A549 (cell line): Measurements from ENCODE around the gene ALS2. TPM values are rescaled to one million over a fixed set of nuclear protein-coding genes. Genes with fewer than 3 reads are reported as not detected.

ENCODE experiments used
- ATAC-seq, 2 experiments: fragments of 200-7000 bp in 1 of 2; fragments of >200 bp in 1 of 2; cut with Nextera tagmentation in 1 of 2; cut with Tn5 transposase in 1 of 2; 3 replicates each; pipeline versions ENCODE4 v1.8.0 to v1.9.1; 2018 to 2020; ENCODE audit warnings: mild to moderate bottlenecking in 1 of 2, moderate library complexity in 1 of 2
- CTCF ChIA-PET: fragments of 300-600 bp; sonication (Branson Sonifier 250); formaldehyde crosslinking; extraction: SDS; loops from one replicate; lab custom pipeline; 2021; ENCODE audit warnings: antibody characterized with exemption, inconsistent platforms; lab: Yijun Ruan, JAX
- POLR2A ChIA-PET: fragments of 350-600 bp; formaldehyde crosslinking; extraction: SDS; loops from one replicate; lab custom pipeline; 2021; ENCODE audit warnings: antibody characterized with exemption, inconsistent platforms; lab: Yijun Ruan, JAX
- DNase-seq, 2 experiments: peaks; one replicate each; pipeline versions ENCODE4 v3.0.0 to v3.0.0-alpha.2; 2011 to 2016; ENCODE audit warnings: low read depth in 1 of 2, low spot score in 1 of 2
- FAIRE-seq: peaks from 2 replicates; lab custom pipeline; 2011; peaks lifted over from hg19 to GRCh38; lab: Jason Lieb, UNC
- H3K27ac ChIP-seq, 2 experiments: fragments of >200 bp; sonication (Bioruptor Twin); formaldehyde crosslinking; 3 replicates each; pipeline ENCODE4 v1.5.1; 2016 to 2017
- H3K4me1 ChIP-seq: fragments of >200 bp; sonication (Bioruptor Twin); formaldehyde crosslinking; 3 replicates; pipeline ENCODE4 v1.6.1; 2016
- H3K4me2 ChIP-seq: fragments of >200 bp; sonication (Bioruptor Twin); formaldehyde crosslinking; 3 replicates; pipeline ENCODE4 v1.6.1; 2016
- H3K4me3 ChIP-seq: fragments of >200 bp; sonication (Bioruptor Twin); formaldehyde crosslinking; 3 replicates; pipeline ENCODE4 v1.5.1; 2016
- H3K9me3 ChIP-seq: fragments of >200 bp; sonication (Bioruptor Twin); formaldehyde crosslinking; 3 replicates; pipeline ENCODE4 v1.6.1; 2016
- ATOH8 ChIP-seq: fragments of 250-450 bp; sonication (Bioruptor Pico); IDR thresholded peaks from 2 replicates; pipeline ENCODE4 v1.5.0; 2020; ENCODE audit warnings: low read depth, mild to moderate bottlenecking, moderate library complexity
- BHLHE40 ChIP-seq: IDR thresholded peaks from 2 replicates; pipeline ENCODE4 v1.6.1; 2012; ENCODE audit warnings: low read depth, low read length, inconsistent platforms
- CBX2 ChIP-seq: fragments of 200-600 bp; sonication (generic); IDR thresholded peaks from 2 replicates; pipeline ENCODE4 v1.6.1; 2016; ENCODE audit warnings: low read depth, mild to moderate bottlenecking, borderline replicate concordance
- CHD2 ChIP-seq: fragments of 150-350 bp; IDR thresholded peaks from 2 replicates; pipeline ENCODE4 v1.6.1; 2014; ENCODE audit warnings: low read length; ENCODE audit not compliant: partially characterized antibody
- EP300 ChIP-seq, 2 experiments: fragments of >200 bp; sonication (Bioruptor Twin); formaldehyde crosslinking; IDR thresholded peaks; 2 replicates in 1 of 2; 3 replicates in 1 of 2; pipeline ENCODE4 v1.6.1; 2016 to 2017
- HEYL ChIP-seq: fragments of 250-450 bp; sonication (Bioruptor Pico); IDR thresholded peaks from 2 replicates; pipeline ENCODE4 v1.8.0; 2021; ENCODE audit warnings: mild to moderate bottlenecking, moderate library complexity
- HOXB5 ChIP-seq: fragments of 250-450 bp; sonication (Bioruptor Pico); IDR thresholded peaks from 2 replicates; pipeline ENCODE4 v1.5.0; 2020; ENCODE audit warnings: mild to moderate bottlenecking, moderate library complexity
- KDM1A ChIP-seq: fragments of 200-600 bp; sonication (generic); IDR thresholded peaks from 2 replicates; pipeline ENCODE4 v1.6.1; 2016; ENCODE audit warnings: low read depth, mild to moderate bottlenecking
- PBX3 ChIP-seq: IDR thresholded peaks from 2 replicates; pipeline ENCODE4 v1.6.1; 2012
- PHF8 ChIP-seq: fragments of 200-600 bp; sonication (generic); IDR thresholded peaks from 2 replicates; pipeline ENCODE4 v1.6.1; 2016; ENCODE audit warnings: low read depth, mild to moderate bottlenecking, antibody characterized with exemption, moderate library complexity, borderline replicate concordance
- POLR2A ChIP-seq: IDR thresholded peaks from 2 replicates; pipeline ENCODE4 v1.6.1; 2012; ENCODE audit warnings: mild to moderate bottlenecking, low read length
- RARB ChIP-seq: fragments of 250-450 bp; sonication (Bioruptor Pico); IDR thresholded peaks from 2 replicates; pipeline ENCODE4 v1.8.0; 2021; ENCODE audit warnings: mild to moderate bottlenecking, moderate library complexity
- RNF2 ChIP-seq: fragments of 200-600 bp; sonication (generic); IDR thresholded peaks from 2 replicates; pipeline ENCODE4 v1.6.1; 2016; ENCODE audit warnings: low read depth, mild to moderate bottlenecking, antibody characterized with exemption, moderate library complexity, borderline replicate concordance
- TP53 ChIP-seq: fragments of 250-450 bp; sonication (Bioruptor Pico); IDR thresholded peaks from 2 replicates; pipeline ENCODE4 v1.5.0; 2021; ENCODE audit warnings: mild to moderate bottlenecking, moderate library complexity
- USF2 ChIP-seq: fragments of 450-650 bp; IDR thresholded peaks from 2 replicates; pipeline ENCODE4 v1.6.1; 2014; ENCODE audit warnings: antibody characterized with exemption
- ZC3H11A ChIP-seq: fragments of 450-650 bp; IDR thresholded peaks from 2 replicates; pipeline ENCODE4 v1.6.1; 2014; ENCODE audit warnings: antibody characterized with exemption, mild to moderate bottlenecking
- ZFP36 ChIP-seq: fragments of 450-650 bp; IDR thresholded peaks from 2 replicates; pipeline ENCODE4 v1.6.1; 2014; ENCODE audit warnings: borderline replicate concordance; ENCODE audit not compliant: partially characterized antibody
- WGBS: methylation state at CpG from one replicate; pipeline ENCODE4 v1.1.6; 2017; ENCODE audit errors: missing lambda C conversion rate; 5-methylcytosine and 5-hydroxymethylcytosine counted together
- polyA plus RNA-seq, 4 experiments: library from polyadenylated mRNA; depleted of rRNA in 3 of 4; stranded (reverse); fragments of >200 nt; fragmentation: RNase III in 1 of 4; extraction: RNeasy Plus Mini Kit Qiagen cat#74134 plus additional on column Dnase treatment in 1 of 4; gene quantifications; 2 replicates in 3 of 4; 3 replicates in 1 of 4; pipeline ENCODE4 v1.2.3, GENCODE V29; 2011 to 2017
- TF ChIP-seq, protein P1 (sequence below): IDR thresholded peaks from 2 replicates; pipeline ENCODE4 v1.6.1; 2012; ENCODE audit warnings: low read depth, borderline replicate concordance
- TF ChIP-seq, protein P2 (sequence below): fragments of 200-600 bp; sonication (generic); IDR thresholded peaks from 2 replicates; pipeline ENCODE4 v1.6.1; 2016; ENCODE audit warnings: antibody characterized with exemption, mild to moderate bottlenecking, moderate library complexity

The ALS2 gene
- polyA plus RNA-seq, 2 of the 4 experiments (the other 2 are of a cell fraction): 18.1 to 23.3 TPM

DNA sequence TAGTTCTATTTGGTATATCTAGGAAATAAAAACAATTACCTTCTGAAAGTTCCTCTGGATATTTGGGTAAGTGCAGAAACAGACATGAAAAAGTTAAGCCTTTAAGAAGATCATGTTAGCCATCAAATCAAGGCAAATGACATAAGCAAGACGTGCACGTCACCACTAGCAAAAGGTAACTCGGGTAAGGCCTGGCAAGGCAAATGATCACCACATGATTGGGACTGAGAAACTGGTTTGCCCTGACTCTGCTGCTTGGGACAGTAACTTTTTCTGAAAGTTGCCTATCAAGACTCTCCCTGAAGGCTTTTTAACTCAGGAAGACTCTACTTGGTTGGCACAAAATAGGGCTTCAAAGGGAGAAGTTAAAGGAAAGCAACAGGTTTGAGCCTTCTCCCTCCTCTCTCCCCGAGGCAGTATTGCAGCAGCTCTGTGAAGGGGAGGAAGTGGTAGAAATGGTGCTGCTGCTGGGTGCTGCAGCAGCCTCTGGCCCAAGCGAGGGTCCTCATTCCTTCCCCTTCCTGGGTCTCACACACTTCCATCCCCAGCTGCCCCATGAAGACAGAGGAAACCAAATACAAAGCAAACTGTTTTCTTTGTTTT is 120.3 kb downstream of the ALS2 start:
- ATAC-seq (no peak), FAIRE-seq (no peak), DNase-seq (no peak)
- Histone ChIP-seq H3K4me3 (no peak overlapping the region), H3K4me2 (no peak overlapping the region), H3K27ac (no peak overlapping the region), H3K4me1 (peaks cover 4% of the 10 kb centered on the region; the same call in 1 of the 3 replicates), H3K9me3 (no peaks in the 10 kb centered on the region)
- POLR2A ChIA-PET: no interaction called here
- CTCF ChIA-PET: no interaction called here
- no peak for TF ChIP-seq EP300 (IDR thresholded peaks at IDR 0.05)
- TF ChIP-seq PHF8: no peak
- no peak for TF ChIP-seq HOXB5 (CRISPR knock-in tag)
- TF ChIP-seq HEYL (CRISPR knock-in tag): no peak
- TF ChIP-seq USF2: no peak
- 56% methylated on average over 5 of the region's 5 CpGs for WGBS

GRCh38 chr2:201656740-201657139 is 124.0 kb downstream of the ALS2 start:
- Histone ChIP-seq H3K4me3 (no peak overlapping the region), H3K4me1 (peaks cover 18% of the 10 kb centered on the region; the same call in 1 of the 3 replicates), H3K9me3 (no peaks in the 10 kb centered on the region), H3K27ac (no peak overlapping the region)
- ChIA-PET CTCF (interaction anchor here (1.6 kb wide), 1 partner anchor 10 kb away, joined by 6 read pairs; no protein-coding TSS in a partner anchor), POLR2A (no interaction called here)
- 65% methylated on average over 5 of the region's 5 CpGs for WGBS
- DNase-seq (no peak), ATAC-seq (peak in 1 of 2 experiments; percentile 22; a peak in 1 of 6 replicates)
- TF ChIP-seq RARB (CRISPR knock-in tag) (no peak), KDM1A (no peak), HEYL (CRISPR knock-in tag) (no peak), PBX3 (no peak), USF2 (no peak), BHLHE40 (no peak), CHD2 (no peak), RNF2 (no peak), ATOH8 (CRISPR knock-in tag) (no peak), CBX2 (no peak), TP53 (CRISPR knock-in tag) (no peak), HOXB5 (CRISPR knock-in tag) (no peak), ZC3H11A (no peak), ZFP36 (no peak), POLR2A (no peak)
- TF ChIP-seq, protein P1, sequence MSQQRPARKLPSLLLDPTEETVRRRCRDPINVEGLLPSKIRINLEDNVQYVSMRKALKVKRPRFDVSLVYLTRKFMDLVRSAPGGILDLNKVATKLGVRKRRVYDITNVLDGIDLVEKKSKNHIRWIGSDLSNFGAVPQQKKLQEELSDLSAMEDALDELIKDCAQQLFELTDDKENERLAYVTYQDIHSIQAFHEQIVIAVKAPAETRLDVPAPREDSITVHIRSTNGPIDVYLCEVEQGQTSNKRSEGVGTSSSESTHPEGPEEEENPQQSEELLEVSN: no peak
- TF ChIP-seq, all 56 proteins: peak for 0
- no peak overlapping the region for H3K4me2 ChIP-seq
- FAIRE-seq: no peak

- TF ChIP-seq POLR2A: 0 out of 2 replicates have a peak, but pooled peaks have one; percentile 11
- TF ChIP-seq, protein P2, sequence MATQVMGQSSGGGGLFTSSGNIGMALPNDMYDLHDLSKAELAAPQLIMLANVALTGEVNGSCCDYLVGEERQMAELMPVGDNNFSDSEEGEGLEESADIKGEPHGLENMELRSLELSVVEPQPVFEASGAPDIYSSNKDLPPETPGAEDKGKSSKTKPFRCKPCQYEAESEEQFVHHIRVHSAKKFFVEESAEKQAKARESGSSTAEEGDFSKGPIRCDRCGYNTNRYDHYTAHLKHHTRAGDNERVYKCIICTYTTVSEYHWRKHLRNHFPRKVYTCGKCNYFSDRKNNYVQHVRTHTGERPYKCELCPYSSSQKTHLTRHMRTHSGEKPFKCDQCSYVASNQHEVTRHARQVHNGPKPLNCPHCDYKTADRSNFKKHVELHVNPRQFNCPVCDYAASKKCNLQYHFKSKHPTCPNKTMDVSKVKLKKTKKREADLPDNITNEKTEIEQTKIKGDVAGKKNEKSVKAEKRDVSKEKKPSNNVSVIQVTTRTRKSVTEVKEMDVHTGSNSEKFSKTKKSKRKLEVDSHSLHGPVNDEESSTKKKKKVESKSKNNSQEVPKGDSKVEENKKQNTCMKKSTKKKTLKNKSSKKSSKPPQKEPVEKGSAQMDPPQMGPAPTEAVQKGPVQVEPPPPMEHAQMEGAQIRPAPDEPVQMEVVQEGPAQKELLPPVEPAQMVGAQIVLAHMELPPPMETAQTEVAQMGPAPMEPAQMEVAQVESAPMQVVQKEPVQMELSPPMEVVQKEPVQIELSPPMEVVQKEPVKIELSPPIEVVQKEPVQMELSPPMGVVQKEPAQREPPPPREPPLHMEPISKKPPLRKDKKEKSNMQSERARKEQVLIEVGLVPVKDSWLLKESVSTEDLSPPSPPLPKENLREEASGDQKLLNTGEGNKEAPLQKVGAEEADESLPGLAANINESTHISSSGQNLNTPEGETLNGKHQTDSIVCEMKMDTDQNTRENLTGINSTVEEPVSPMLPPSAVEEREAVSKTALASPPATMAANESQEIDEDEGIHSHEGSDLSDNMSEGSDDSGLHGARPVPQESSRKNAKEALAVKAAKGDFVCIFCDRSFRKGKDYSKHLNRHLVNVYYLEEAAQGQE: no peak
- Histone ChIP-seq H3K9me3 (no peaks in the 10 kb centered on the region), H3K4me1 (peaks cover 18% of the 10 kb centered on the region; the same call in 1 of the 3 replicates), H3K4me2 (no peak overlapping the region), H3K4me3 (no peak overlapping the region), H3K27ac (no peak overlapping the region)
- POLR2A ChIA-PET: no interaction called here
- ATAC-seq (0 out of 6 replicates have a peak, but pooled peaks of 1 of the 2 experiments have one; percentile 33), DNase-seq (no peak), FAIRE-seq (no peak)
- CTCF ChIA-PET: interaction anchor here (0.5 to 1.6 kb wide), 2 partner anchors 10 to 453 kb away, joined by 3 to 6 read pairs; no protein-coding TSS in a partner anchor
- WGBS: 95% methylated on average over 11 of the region's 11 CpGs
Observed at GRCh38 chr2:201656102-201656501, 124.6 kb downstream of the ALS2 start.
